Upper lobe of left lung (tissue), 6 donors: ENCODE data around the gene PHF21B. TPM values are rescaled to one million over a fixed set of nuclear protein-coding genes. Genes with fewer than 3 reads are reported as not detected.

ENCODE experiments used
- ATAC-seq, 2 donors: fragments of 200-7000 bp; cut with Tn5 transposase; one replicate each; pipeline ENCODE4 v1.9.1; 2022; ENCODE audit warnings: mild to moderate bottlenecking in 2 of 2, moderate library complexity in 2 of 2; ENCODE audit not compliant: low FRiP score in 2 of 2
- DNase-seq, 2 donors: peaks; one replicate each; pipeline ENCODE4 v3.0.0-alpha.2; 2019 to 2020
- H3K27ac ChIP-seq, 4 donors: fragments of 200-600 bp; sonication (generic); one replicate each; pipeline ENCODE4 v1.5.1; 2016 to 2019
- H3K27me3 ChIP-seq, 4 donors: fragments of 200-600 bp; sonication (generic); one replicate each; pipeline ENCODE4 v1.5.1; 2017 to 2019
- H3K36me3 ChIP-seq, 4 donors: fragments of 200-600 bp; sonication (generic); one replicate each; pipeline ENCODE4 v1.5.1; 2016 to 2019
- H3K4me1 ChIP-seq, 4 donors: fragments of 200-600 bp; sonication (generic); one replicate each; pipeline ENCODE4 v1.5.1; 2018 to 2019
- H3K4me3 ChIP-seq, 4 donors: fragments of 200-600 bp; sonication (generic); one replicate each; pipeline ENCODE4 v1.5.1; 2017 to 2019; ENCODE audit warnings: mild to moderate bottlenecking in 2 of 4, moderate library complexity in 1 of 4
- H3K9me3 ChIP-seq, 4 donors: fragments of 200-600 bp; sonication (generic); one replicate each; pipeline ENCODE4 v1.5.1; 2018 to 2019
- EP300 ChIP-seq, 4 donors: sonication (generic); formaldehyde crosslinking; IDR thresholded peaks; one replicate each; pipeline ENCODE4 v1.5.1; 2017; ENCODE audit warnings: antibody characterized with exemption in 4 of 4, control low read depth in 2 of 4
- POLR2A ChIP-seq, 4 donors: fragments of 450-650 bp; IDR thresholded peaks; one replicate each; pipeline ENCODE4 v1.5.1; 2016 to 2017; ENCODE audit warnings: antibody characterized with exemption in 4 of 4, mild to moderate bottlenecking in 2 of 4
- POLR2AphosphoS5 ChIP-seq, 2 donors: sonication (generic); formaldehyde crosslinking; IDR thresholded peaks; one replicate each; pipeline ENCODE4 v1.5.1; 2017; ENCODE audit warnings: antibody characterized with exemption in 2 of 2
- WGBS, 2 donors: methylation state at CpG; one replicate each; pipeline ENCODE4 v1.1.5; 2017 to 2018; 5-methylcytosine and 5-hydroxymethylcytosine counted together
- total RNA-seq, 6 donors: library from RNA; depleted of rRNA in 4 of 6; stranded (reverse); fragments of >200 nt in 4 of 6; gene quantifications; one replicate each; pipeline versions ENCODE4 v1.1.0 to v1.2.1, GENCODE V29; 2016 to 2021
- TF ChIP-seq, protein P1 (sequence below), 6 experiments: fragments of 450-650 bp in 4 of 6; fragments of 200-600 bp in 2 of 6; sonication (generic) in 2 of 6; IDR thresholded peaks; one replicate each; pipeline ENCODE4 v1.5.1; 2016 to 2019; ENCODE audit warnings: antibody characterized with exemption in 6 of 6
- donor health status: DM: no; HTN: no; CAD: no; lungs with moderate emphysema.
- donor health status: DM: no; HTN: yes; CAD: no; lungs with severe emphysema.

Gene PHF21B
- total RNA-seq, 6 donors from 2014 or later, result 0.06 to 0.24 TPM; not detected in 4

DNA sequence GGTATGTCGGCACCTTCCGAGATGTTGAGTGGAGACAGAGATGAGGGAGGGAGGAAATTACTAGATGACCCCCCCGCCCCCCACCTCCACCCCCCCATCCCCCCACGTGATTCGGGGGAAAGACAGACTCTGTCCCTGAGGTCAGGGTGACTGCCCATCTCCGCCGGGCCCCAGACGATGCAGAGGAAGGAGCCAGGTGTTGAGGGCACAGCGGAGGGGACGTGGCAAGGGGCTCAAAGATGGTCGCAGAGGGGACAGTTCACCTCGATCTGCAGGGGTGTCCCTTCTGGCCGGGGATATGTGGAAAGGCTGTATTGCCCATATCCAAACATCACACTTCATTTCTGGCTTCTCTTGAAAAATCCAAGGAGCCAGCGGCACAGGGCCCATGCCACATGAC is 14.1 kb downstream of the PHF21B start:
- TF ChIP-seq POLR2AphosphoS5 (IDR thresholded peaks at IDR 0.05) (no peak), POLR2A (IDR thresholded peaks at IDR 0.05) (no peak), EP300 (IDR thresholded peaks at IDR 0.05) (no peak)
- TF ChIP-seq, protein P1, sequence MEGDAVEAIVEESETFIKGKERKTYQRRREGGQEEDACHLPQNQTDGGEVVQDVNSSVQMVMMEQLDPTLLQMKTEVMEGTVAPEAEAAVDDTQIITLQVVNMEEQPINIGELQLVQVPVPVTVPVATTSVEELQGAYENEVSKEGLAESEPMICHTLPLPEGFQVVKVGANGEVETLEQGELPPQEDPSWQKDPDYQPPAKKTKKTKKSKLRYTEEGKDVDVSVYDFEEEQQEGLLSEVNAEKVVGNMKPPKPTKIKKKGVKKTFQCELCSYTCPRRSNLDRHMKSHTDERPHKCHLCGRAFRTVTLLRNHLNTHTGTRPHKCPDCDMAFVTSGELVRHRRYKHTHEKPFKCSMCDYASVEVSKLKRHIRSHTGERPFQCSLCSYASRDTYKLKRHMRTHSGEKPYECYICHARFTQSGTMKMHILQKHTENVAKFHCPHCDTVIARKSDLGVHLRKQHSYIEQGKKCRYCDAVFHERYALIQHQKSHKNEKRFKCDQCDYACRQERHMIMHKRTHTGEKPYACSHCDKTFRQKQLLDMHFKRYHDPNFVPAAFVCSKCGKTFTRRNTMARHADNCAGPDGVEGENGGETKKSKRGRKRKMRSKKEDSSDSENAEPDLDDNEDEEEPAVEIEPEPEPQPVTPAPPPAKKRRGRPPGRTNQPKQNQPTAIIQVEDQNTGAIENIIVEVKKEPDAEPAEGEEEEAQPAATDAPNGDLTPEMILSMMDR (IDR thresholded peaks at IDR 0.05), result no peak
- Histone ChIP-seq H3K27ac (no peak overlapping the region), H3K9me3 (no peaks in the 10 kb centered on the region), H3K27me3 (no peaks in the 10 kb centered on the region), H3K36me3 (no peaks in the 10 kb centered on the region), H3K4me1 (no peaks in the 10 kb centered on the region), H3K4me3 (no peak overlapping the region)
- DNase-seq, result no peak
- 67 to 76% methylated on average over 12 to 14 of the region's 14 CpGs for WGBS, 2 donors
- no peak for ATAC-seq

DNA sequence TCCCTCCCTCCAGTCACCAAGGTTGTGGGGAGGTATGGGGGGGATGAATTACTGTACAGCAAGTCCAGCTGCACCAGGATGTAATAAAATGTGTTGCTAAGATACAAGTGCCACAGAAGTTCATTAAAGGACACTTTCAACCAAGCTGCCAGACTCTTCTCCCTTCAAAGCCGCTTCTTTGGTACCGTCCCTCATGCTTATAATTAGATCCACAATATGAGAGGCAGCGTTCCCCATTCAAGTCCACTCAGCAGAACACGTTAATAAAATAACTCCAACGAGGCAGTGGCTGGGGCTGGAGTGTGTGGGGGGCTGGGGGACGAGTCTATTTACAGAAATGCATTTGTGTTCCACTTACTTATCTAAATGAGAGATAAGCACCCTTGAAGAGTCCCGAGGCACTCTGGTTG is 14.7 kb downstream of the PHF21B start:
- Histone ChIP-seq H3K9me3 (no peaks in the 10 kb centered on the region), H3K27me3 (no peaks in the 10 kb centered on the region), H3K27ac (no peak overlapping the region), H3K36me3 (no peaks in the 10 kb centered on the region), H3K4me3 (no peak overlapping the region), H3K4me1 (no peaks in the 10 kb centered on the region)
- 31 to 46% methylated on average over 7 of the region's 7 CpGs for WGBS, 2 donors
- ATAC-seq (no peak), DNase-seq (no peak)
- no peak for TF ChIP-seq POLR2A (IDR thresholded peaks at IDR 0.05)
- TF ChIP-seq, protein P1 (IDR thresholded peaks at IDR 0.05), result no peak
- no peak for TF ChIP-seq POLR2AphosphoS5 (IDR thresholded peaks at IDR 0.05)
- no peak for TF ChIP-seq EP300 (IDR thresholded peaks at IDR 0.05)

DNA sequence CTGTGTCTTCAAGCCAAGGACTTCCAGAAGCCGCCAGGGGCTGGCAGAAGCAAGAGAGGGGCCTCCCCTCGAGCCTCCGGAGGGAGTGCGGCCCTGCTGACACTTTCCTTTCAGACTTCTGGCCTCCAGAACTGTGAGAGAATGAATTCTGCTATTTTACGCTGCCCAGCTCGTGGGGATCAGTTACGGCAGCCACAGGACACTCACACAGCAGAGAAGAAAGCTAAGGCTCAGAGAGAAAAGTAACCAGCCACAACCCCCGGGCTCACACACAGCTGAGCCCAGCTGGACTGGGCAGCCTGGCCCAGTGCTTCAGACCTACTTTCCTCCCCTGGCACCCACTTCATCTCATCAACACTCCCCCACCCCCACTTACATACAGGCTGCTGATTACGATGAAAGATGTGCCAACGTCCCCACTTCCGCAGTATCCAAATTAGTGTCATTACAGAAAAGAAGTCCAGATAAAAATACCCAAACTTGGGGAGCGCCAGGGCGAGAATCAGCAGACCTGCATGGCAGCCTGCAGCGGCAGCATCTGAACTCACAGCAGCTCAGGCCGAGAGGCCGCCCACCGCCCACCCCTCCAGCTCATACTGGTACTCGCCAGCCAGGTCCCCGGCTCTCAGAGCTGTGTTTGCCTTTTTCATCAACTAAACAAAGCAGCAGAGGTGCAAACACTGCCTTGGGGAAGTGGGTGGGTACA is 15.3 kb downstream of the PHF21B start:
- no peak for ATAC-seq
- Histone ChIP-seq H3K36me3 (no peaks in the 10 kb centered on the region), H3K27ac (no peak overlapping the region), H3K4me3 (no peak overlapping the region), H3K27me3 (no peaks in the 10 kb centered on the region), H3K4me1 (no peaks in the 10 kb centered on the region), H3K9me3 (no peaks in the 10 kb centered on the region)
- 71 to 74% methylated on average over 16 to 19 of the region's 19 CpGs for WGBS, 2 donors
- DNase-seq, result no peak
- TF ChIP-seq POLR2AphosphoS5 (IDR thresholded peaks at IDR 0.05), result no peak
- TF ChIP-seq EP300 (IDR thresholded peaks at IDR 0.05), result no peak
- no peak for TF ChIP-seq POLR2A (IDR thresholded peaks at IDR 0.05)
- TF ChIP-seq, protein P1 (IDR thresholded peaks at IDR 0.05), result no peak

DNA sequence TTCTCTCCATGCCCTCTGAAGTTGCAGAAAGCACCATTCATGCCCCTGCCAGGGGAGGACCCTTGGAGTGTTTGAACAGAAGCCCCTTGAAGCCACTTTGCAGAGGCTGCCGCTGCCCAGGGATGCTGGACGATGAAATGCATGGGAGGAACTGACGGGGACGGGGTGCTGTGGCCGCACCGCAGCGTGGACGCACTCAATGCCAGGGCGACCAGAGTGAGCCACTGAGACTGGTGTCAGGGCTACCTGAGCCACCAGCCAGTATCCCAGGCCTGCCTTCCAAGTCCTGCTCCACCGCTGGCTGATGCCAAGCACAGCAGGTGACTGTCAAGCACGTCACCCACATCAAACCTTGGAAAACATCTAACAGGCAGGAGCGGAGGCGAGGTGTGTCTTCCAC is 17.6 kb downstream of the PHF21B start:
- 79 to 89% methylated on average over 10 to 13 of the region's 13 CpGs for WGBS, 2 donors
- no peaks in the 10 kb centered on the region for H3K9me3 ChIP-seq
- no peaks in the 10 kb centered on the region for H3K4me1 ChIP-seq
- DNase-seq, result no peak
- no peaks in the 10 kb centered on the region for H3K36me3 ChIP-seq
- no peak overlapping the region for H3K4me3 ChIP-seq
- no peaks in the 10 kb centered on the region for H3K27me3 ChIP-seq
- TF ChIP-seq, protein P1 (IDR thresholded peaks at IDR 0.05), result no peak
- TF ChIP-seq EP300 (IDR thresholded peaks at IDR 0.05) (no peak), POLR2AphosphoS5 (IDR thresholded peaks at IDR 0.05) (no peak), POLR2A (IDR thresholded peaks at IDR 0.05) (no peak)
- ATAC-seq, result no peak
- no peak overlapping the region for H3K27ac ChIP-seq

DNA sequence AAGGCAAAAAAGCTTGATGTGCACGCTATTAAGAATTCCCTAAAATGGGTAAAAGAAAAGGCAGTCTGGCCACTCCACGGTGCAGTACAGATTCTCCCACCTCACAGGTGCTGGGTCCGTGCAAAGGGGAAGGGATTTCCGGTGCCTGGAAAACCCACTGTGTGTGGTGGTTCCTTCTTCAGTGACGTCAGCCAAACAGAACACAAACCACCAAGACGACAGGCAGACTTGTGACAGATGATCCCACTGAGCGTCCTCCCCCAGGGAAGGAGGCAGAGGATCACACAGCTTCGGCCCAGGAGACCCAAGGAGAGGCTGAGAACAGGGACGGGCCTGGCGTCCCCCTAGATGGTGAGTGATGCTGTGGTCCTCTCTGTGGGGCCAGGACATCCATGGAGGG is 18.6 kb downstream of the PHF21B start:
- no peak for DNase-seq
- Histone ChIP-seq H3K9me3 (no peaks in the 10 kb centered on the region), H3K27me3 (no peaks in the 10 kb centered on the region), H3K4me1 (no peaks in the 10 kb centered on the region), H3K27ac (no peak overlapping the region), H3K36me3 (no peaks in the 10 kb centered on the region), H3K4me3 (no peak overlapping the region)
- WGBS, 2 donors, result 69 to 79% methylated on average over 5 to 10 of the region's 10 CpGs
- no peak for ATAC-seq
- TF ChIP-seq, protein P1 (IDR thresholded peaks at IDR 0.05), result no peak
- no peak for TF ChIP-seq EP300 (IDR thresholded peaks at IDR 0.05)
- no peak for TF ChIP-seq POLR2AphosphoS5 (IDR thresholded peaks at IDR 0.05)
- no peak for TF ChIP-seq POLR2A (IDR thresholded peaks at IDR 0.05)
